SU-DHL-6 (cell line): ENCODE measurements around the gene RUFY3.

Source experiments
- CTCF ChIP-seq: fragments of 200-600 bp; sonication (generic); IDR thresholded peaks from one replicate; pipeline ENCODE4 v1.5.1; 2017; ENCODE audit warnings: antibody characterized with exemption, mild to moderate bottlenecking, low read length, moderate library complexity; ENCODE audit not compliant: insufficient read depth, poor library complexity, severe bottlenecking
- EZH2phosphoT487 ChIP-seq: fragments of 200-600 bp; sonication (generic), shearing (Covaris generic); conservative IDR thresholded peaks from 2 replicates; pipeline ENCODE4 v1.6.1; 2018; ENCODE audit warnings: mild to moderate bottlenecking, antibody characterized with exemption, low read length, moderate library complexity, mixed read lengths

- TF ChIP-seq CTCF (no peak), EZH2phosphoT487 (no peak)
Measured at GRCh38 chr4:70714079-70714887, 7.5 kb upstream of the RUFY3 start.
